HG03432 (cell line): ENCODE results near the gene ADGRV1.

ENCODE experiments used
- ATAC-seq: cut with Tn5 transposase; IDR thresholded peaks from one replicate; pipeline ENCODE4 v1.9.1; 2021; ENCODE audit warnings: mild to moderate bottlenecking, moderate library complexity; ENCODE audit not compliant: unreplicated experiment

Gene ADGRV1

GRCh38 chr5:91177639-91178038 is 619.0 kb downstream of the ADGRV1 start:
- no peak for ATAC-seq

- no peak for ATAC-seq
Observed at GRCh38 chr5:91178461-91178860, 619.9 kb downstream of the ADGRV1 start.

- no peak for ATAC-seq
Observed at GRCh38 chr5:91179018-91179417, 620.4 kb downstream of the ADGRV1 start.

GRCh38 chr5:91180506-91180905 is 621.9 kb downstream of the ADGRV1 start:
- no peak for ATAC-seq

- ATAC-seq, result peak; percentile 78
Observed at GRCh38 chr5:91182763-91183162, 624.2 kb downstream of the ADGRV1 start.

GRCh38 chr5:91183743-91184142 is 625.1 kb downstream of the ADGRV1 start:
- no peak for ATAC-seq

- no peak for ATAC-seq
Observed at GRCh38 chr5:91186101-91186500, 627.5 kb downstream of the ADGRV1 start.

- no peak for ATAC-seq
Observed at GRCh38 chr5:91187032-91187431, 628.4 kb downstream of the ADGRV1 start.

- ATAC-seq, result no peak
Observed at GRCh38 chr5:91188755-91189154, 630.2 kb downstream of the ADGRV1 start.

GRCh38 chr5:91189480-91190313 is 631.1 kb downstream of the ADGRV1 start:
- no peak for ATAC-seq

- no peak for ATAC-seq
Observed at GRCh38 chr5:91190314-91190690, 631.7 kb downstream of the ADGRV1 start.

- no peak for ATAC-seq
Observed at GRCh38 chr5:91194824-91195381, 636.3 kb downstream of the ADGRV1 start.

GRCh38 chr5:91200692-91201091 is 642.1 kb downstream of the ADGRV1 start:
- no peak for ATAC-seq

- ATAC-seq, result no peak
Observed at GRCh38 chr5:91206103-91206502, 647.5 kb downstream of the ADGRV1 start.

GRCh38 chr5:91206734-91207133 is 648.1 kb downstream of the ADGRV1 start:
- no peak for ATAC-seq

- no peak for ATAC-seq
Observed at GRCh38 chr5:91207248-91207647, 648.7 kb downstream of the ADGRV1 start.

GRCh38 chr5:91211997-91212713 is 653.6 kb downstream of the ADGRV1 start:
- no peak for ATAC-seq

GRCh38 chr5:91212714-91213092 is 654.1 kb downstream of the ADGRV1 start:
- no peak for ATAC-seq
